Occipital lobe (tissue), 2 donors: ENCODE measurements around the gene BBLN. TPM values are rescaled to one million over a fixed set of nuclear protein-coding genes. Genes with fewer than 3 reads are reported as not detected.

Experiments
- DNase-seq: peaks from one replicate; lab custom pipeline; 2025; lab: John Stamatoyannopoulos, UW
- total RNA-seq: library from RNA; depleted of rRNA; stranded (reverse); fragments of >200 nt; gene quantifications from one replicate; pipeline ENCODE4 v1.2.3, GENCODE V29; 2014

BBLN gene
- total RNA-seq, 1 donor from 2014 or later, result 32.6 TPM

DNA sequence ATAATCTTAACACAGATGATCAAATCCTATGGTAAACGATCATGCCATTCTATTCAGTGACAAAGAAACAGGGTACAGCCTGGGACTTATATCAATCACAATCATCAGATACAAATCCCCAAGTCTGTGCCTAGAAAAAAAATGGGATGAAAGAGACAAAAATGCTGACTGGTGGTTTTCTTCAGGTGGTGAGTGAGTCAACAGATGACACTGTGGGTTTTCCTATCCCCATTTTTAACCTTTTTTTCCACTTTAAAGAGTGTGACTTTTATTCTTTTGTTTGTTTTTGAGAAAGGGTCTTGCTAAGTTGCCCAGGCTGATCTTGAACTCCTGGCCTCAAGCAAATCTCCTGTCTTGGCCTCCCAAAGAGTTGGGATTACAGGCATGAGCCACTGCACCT is 28.1 kb downstream of the BBLN start:
- DNase-seq, result no peak

GRCh38 chr9:128190013-128190412 is 29.9 kb downstream of the BBLN start:
- DNase-seq, result no peak

- DNase-seq, result no peak
Measured at GRCh38 chr9:128190516-128191405, 30.7 kb downstream of the BBLN start.

DNA sequence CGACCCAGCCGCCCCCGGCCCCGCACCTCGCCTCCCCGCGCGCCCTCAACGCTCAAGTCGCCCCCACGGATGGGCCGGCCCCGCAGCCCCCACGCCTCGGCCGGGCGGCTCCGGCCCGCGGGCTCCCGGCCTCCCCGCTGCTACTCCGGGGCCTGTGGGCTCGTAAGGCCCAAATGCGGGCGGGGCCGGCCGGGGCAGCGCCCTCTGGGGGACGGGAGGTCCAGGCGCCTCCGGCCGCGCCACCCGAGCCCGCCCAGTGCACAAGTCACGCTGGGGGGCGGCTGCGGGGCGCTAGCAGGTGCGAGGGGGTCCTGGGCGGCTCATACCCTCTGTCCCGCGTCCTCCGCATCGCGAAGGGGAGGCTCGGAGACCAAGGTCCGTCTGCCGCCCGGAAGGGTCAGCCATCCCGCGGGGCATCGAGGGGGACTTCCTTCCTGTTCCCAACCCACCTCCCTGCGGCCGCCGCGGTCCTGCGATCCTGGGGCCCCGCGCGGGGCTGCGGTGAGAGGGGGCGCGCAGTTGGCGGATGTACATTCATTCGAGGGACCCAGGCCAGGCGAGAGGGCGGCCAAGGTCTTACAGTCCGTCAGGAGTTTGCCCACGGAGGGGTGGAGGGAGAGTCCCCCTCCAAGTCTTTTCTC is 31.5 kb downstream of the BBLN start, which contains the start of gene CIZ1:
Gene CIZ1 (minus strand): TSS at position 167 of the 641 bp plus-strand sequence. CDS start 715 bp downstream, outside the sequence.
- peak; percentile 63 for DNase-seq

- peak; percentile 65 for DNase-seq
Measured at GRCh38 chr9:128192601-128193371, 32.7 kb downstream of the BBLN start.

DNA sequence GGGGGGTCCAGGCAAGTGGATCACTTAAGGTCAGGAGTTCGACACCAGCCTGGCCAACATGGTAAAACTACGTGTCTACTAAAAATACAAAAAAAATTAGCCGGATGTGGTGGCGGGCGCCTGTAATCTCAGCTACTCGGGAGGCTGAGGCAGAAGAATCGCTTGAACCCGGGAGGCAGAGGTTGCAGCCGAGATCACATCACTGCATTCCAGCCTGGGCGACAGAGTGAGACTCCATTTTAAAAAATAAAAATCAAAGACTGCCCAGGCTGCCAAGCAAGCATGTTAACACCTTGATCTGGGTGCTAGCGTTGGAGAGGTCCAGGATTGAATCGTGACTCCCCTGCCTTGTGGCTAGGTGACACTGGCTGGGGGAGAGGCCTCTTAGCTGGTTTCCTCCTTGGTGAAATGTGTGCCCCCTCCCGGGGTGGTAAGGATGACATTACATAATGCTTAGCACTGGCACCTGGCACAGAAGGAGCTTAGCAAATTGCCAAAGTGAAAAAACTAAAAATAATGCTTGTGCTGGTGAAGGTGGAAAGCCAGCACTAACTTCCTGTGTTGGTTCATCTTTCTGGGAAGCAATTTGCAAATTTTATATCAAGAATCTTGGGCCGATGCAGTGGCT is 33.5 kb downstream of the BBLN start:
- DNase-seq, result no peak

GRCh38 chr9:128201441-128202369 is 41.6 kb downstream of the BBLN start:
- DNase-seq, result peak; percentile 41

DNA sequence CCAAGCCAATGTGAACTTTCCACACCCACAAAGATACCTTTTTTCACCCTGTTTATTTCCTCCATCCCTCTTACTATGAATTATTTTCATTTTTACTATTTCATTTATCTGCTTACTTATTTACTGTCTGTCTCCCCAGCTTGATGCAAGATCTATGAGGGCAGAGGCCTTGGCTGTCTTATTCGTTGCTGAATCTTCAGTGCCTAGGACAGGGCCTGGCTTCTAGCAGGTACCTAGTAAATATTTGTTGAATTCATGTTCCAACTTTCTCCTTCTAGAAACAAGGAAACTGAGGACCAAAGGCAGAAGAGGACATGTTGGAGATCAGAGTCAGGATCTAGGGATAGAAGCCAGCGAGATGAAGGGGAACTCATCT is 42.6 kb downstream of the BBLN start:
- no peak for DNase-seq

- peak; percentile 57 for DNase-seq
Measured at GRCh38 chr9:128203024-128203706, 43.1 kb downstream of the BBLN start, which contains the start of gene DNM1. TSS of gene DNM1 (plus strand) at chr9:128203379. CDS start at chr9:128203471, 92 bp downstream.

DNA sequence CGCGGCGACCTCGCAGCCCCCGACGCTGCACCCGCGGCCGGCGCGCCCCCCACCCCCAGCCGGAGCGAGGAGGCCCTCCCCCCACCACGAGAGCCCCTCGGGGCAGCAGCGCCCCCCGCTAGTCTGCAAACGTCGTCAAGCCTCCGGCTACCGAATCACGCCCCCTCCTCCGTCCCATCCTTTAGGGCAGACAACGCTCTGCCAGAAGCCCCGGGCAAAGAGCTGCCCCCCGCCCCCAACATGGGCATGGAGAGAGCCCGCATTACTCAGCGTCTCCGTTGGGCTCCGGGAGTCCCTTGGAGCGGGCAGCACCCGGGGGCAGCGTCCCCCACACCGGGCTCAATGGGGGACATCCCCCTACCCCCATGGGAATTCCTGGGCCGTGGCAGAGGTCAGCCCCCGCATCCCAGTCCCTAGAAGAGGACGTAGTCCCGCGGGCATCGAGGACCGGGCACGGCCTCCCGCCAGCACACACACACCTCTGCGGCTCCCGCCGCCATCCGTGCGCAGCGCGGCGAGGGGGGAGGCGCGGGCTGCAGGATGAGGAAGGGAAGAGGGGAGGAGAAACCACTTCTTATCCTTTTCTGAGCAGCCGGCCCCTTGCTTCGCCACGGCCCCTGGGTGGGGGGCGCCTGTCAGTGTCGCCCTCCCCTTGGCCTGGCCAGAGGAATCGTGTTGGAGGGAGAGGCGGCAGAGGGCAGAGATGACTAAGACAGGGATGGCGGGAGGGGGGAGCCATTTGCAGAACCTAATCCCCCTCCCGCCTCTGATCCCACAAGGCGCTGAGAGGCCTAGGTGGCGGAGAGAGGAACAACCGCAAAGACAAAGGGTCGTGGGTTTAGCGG is 43.9 kb downstream of the BBLN start:
- no peak for DNase-seq

GRCh38 chr9:128204858-128205257 is 44.8 kb downstream of the BBLN start:
- no peak for DNase-seq

DNA sequence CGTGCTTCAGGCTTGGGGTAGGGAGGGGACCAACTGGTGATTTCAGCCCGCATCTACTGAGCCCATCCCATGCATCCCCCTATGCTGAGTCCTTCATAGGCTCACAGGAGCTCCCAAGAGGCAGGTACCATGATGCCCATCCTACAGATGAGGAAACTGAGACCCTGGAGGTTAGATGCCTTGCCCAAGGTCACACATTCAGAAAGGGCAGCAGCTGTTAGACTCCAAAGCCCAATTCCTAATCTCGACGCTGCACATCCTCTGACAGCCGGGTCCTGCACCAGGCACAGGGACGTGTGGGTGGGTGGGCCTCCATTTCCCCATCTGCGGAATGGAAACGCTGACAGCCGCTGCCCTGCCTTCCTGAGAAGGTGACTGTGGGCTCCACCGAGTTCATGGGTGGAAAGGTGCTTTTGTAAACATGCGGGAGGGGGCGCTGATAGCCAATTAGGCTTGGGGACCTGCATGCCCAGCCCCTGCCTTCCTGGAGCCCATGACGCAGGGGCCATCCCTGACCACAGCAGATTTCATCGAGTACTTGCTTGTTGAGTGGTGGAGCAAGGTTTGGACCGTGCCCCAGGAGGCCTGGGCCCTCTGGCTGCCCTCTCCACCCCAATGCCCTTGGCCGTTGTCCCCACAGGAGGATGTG is 45.4 kb downstream of the BBLN start:
- DNase-seq, result no peak

DNA sequence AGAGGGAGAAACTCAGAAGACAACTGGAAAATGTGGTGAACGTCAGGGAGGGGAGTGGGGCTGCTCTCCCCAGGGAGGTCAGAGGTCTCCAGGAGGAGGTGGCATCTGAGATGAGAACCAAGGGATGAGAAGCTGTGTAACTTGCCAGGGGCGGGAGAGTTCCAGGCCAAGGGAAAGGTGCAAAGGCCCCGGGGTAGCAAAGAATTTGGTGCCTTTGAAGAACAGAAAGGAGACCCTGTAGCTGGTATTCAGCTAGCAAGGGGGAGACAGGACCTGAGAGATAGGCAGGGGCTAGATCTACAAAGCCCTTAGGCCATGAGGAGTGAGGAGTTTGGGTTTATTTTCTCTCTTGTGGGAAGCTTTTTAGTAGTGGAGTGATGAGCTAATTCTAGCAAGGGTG is 46.4 kb downstream of the BBLN start:
- no peak for DNase-seq

- DNase-seq, result no peak
Measured at GRCh38 chr9:128206916-128207910, 47.1 kb downstream of the BBLN start.

DNA sequence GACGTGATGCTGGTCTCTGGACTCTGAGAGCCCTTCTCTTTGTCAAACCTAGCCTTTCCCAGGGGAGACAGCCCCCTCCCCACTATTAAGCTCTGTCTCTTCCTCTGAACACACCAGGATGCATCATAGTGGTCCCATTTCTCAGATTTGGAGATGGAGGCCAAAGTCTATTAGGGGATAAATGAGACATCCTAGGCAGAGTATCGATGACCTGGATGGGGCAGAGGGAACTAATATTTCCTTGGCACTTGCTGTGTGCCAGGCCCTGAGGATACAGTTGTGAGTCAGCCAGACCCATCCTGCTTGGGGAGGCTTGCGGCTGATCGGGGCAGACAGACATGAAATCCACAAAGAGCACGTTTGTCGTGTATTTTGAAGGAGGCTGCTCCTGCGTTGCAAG is 48.3 kb downstream of the BBLN start:
- DNase-seq, result no peak

DNA sequence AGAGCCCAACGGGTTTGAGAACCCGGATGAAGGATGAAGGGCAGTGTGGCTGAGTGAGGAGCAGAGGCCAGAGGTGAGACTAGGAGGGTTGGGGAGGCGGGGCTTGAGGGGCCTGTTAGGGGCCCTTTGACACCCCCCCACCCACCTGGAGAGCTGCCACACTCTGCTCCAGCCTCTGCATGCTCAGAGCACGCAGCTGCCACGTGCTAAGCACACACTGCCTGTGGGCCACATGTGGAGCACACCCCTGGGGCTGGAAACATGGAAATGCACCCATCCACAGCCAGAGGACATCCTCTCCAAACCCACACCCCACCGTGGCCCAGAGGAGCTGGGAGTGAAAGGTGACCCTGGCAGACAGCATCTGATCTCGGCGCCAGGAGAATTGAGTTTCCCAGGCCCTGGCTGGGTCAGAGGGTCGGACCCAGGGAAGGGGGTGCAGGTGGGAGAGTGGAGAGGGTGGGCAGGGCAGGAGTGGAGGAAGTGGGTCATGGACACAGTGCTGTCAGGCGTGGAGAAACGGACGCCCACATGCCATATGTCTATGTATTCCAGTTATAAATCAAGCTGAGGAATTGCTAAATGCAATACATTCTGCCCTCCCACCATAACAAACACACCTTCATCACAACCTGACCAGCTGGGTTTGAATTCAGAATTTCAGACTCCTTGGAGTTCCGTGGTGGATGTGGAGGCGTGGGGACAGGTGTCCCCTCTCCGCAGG is 49.0 kb downstream of the BBLN start:
- DNase-seq, result no peak
